ENCODE measurements around the gene SMPD4. TPM values are rescaled to one million over a fixed set of nuclear protein-coding genes. Genes with fewer than 3 reads are reported as not detected.

Gene SMPD4
- total and polyA plus RNA-seq, 9 of the 15 experiments (the other 6 are each of a cell fraction or from before 2014, with no cell fraction given) = 7.5 to 123 (median 35.7) TPM

GRCh38 chr2:130185436-130185835 is 4.0 kb upstream of the SMPD4 start:
- ChIA-PET POLR2A (no interaction called here), CTCF (ENCODE audit: low intra/inter-chr PET ratio) (no interaction called here)
- FAIRE-seq (no peak), ATAC-seq (no peak), DNase-seq (ENCODE audit: extremely low read depth in 1 of 4, low spot score in 3 of 4) (no peak)
- no peak overlapping the region for H3K4me2 ChIP-seq (ENCODE audit: insufficient read depth, low read length)
- no peaks in the 10 kb centered on the region; the same call in 1 of the 2 replicates for H4K20me1 ChIP-seq (replicated peaks; ENCODE audit: control insufficient read depth, insufficient read depth, low read length)
- no peak overlapping the region for H3K9ac ChIP-seq (ENCODE audit: insufficient read depth in 1 of 2, low read depth in 2 of 2, low read length in 2 of 2)
- no peaks in the 10 kb centered on the region for H3K27me3 ChIP-seq (ENCODE audit: control insufficient read depth in 2 of 2, insufficient read depth in 2 of 2, low read length in 2 of 2)
- TF ChIP-seq SMARCA5 (IDR thresholded peaks at IDR 0.05) (no peak), NFRKB (IDR thresholded peaks at IDR 0.05; ENCODE audit: low read depth) (no peak), BRCA1 (IDR thresholded peaks at IDR 0.05) (no peak), BRCA1 (CRISPR knock-in tag; IDR thresholded peaks at IDR 0.05) (no peak), ZNF146 (CRISPR knock-in tag; IDR thresholded peaks at IDR 0.05; ENCODE audit: unreplicated experiment) (no peak), ZBTB33 (CRISPR knock-in tag; IDR thresholded peaks at IDR 0.05) (0 out of 2 replicates have a peak, but pooled peaks have one; percentile 18)
- TF ChIP-seq, protein P1, sequence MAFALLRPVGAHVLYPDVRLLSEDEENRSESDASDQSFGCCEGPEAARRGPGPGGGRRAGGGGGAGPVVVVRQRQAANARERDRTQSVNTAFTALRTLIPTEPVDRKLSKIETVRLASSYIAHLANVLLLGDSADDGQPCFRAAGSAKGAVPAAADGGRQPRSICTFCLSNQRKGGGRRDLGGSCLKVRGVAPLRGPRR (CRISPR knock-in tag; IDR thresholded peaks at IDR 0.05) = no peak
- BruUV-seq (replicated peaks) = no TSS peak
- 100% methylated on average over 1 of the region's 10 CpGs for WGBS (ENCODE audit: insufficient coverage, low coverage, missing lambda C conversion rate)
- H3K9me1 ChIP-seq (ENCODE audit: control insufficient read depth, insufficient read depth, low read length) = no peaks in the 10 kb centered on the region
- no peak overlapping the region for H3K27ac ChIP-seq (ENCODE audit: extremely low read depth, low read depth, low read length)
- H3K4me1 ChIP-seq (replicated peaks in 1 of 2; ENCODE audit: control insufficient read depth in 2 of 2, insufficient read depth in 2 of 2, low read length in 2 of 2) = peaks cover 7 to 35% of the 10 kb centered on the region in 2 experiments; a peak in 4 of 5 replicates
- peaks cover 42% of the 10 kb centered on the region for H3K79me2 ChIP-seq (ENCODE audit: control insufficient read depth, insufficient read depth, low read length)
- no peak overlapping the region for H3K4me3 ChIP-seq
- intact Hi-C loops (cut with micrococcal nuclease) (loop anchor here (10.0 kb wide), 1 partner anchor 1299 kb away; no protein-coding TSS in a partner anchor), in situ Hi-C loops (cut with MboI) (no loop called here)
- no peak overlapping the region for H2AFZ ChIP-seq (ENCODE audit: low read depth, low read length)
- no peaks in the 10 kb centered on the region for H3K9me3 ChIP-seq (replicated peaks; ENCODE audit: control insufficient read depth, insufficient read depth, low read depth, low read length)
- H3K36me3 ChIP-seq (ENCODE audit: control insufficient read depth, insufficient read depth, low read length) = peaks cover 23% of the 10 kb centered on the region; the same call in 2 of the 3 replicates
